Ovary (tissue), 3 donors: ENCODE results near the gene ABHD4.

Experiments used
- POLR2A ChIP-seq: fragments of 450-650 bp; IDR thresholded peaks from one replicate; pipeline ENCODE4 v1.6.1; 2017; ENCODE audit warnings: antibody characterized with exemption, mild to moderate bottlenecking, moderate library complexity
- TF ChIP-seq, protein P1 (sequence below), 3 donors: fragments of 450-650 bp in 2 of 3; fragments of 200-600 bp in 1 of 3; IDR thresholded peaks; one replicate each; pipeline versions ENCODE4 v1.5.1 to v1.8.0; 2016 to 2022; ENCODE audit warnings: antibody characterized with exemption in 3 of 3, mild to moderate bottlenecking in 1 of 3
- donor health status: DM: no; HTN: no; CAD: no.

DNA sequence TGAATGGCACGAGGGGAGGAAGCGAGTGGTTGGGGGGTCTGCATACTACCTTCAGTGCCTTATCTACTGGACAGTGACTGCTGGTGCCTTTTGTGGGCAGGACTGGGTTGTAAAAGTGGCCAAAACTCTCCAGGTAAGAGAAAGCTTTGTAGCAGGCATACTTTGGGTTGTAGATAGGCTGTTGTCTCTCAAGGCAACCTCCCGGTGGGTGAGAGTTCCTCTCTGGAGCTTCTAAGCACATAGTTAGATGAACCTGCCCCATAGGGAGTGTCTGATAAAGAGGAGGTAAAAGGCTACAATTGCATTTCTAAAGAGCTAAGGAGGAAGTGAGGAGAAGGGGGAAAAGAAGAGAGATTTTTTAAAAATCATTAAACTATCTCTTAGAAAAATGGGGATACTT is 4.9 kb upstream of the ABHD4 start:
- TF ChIP-seq POLR2A, result no peak
- TF ChIP-seq, protein P1, sequence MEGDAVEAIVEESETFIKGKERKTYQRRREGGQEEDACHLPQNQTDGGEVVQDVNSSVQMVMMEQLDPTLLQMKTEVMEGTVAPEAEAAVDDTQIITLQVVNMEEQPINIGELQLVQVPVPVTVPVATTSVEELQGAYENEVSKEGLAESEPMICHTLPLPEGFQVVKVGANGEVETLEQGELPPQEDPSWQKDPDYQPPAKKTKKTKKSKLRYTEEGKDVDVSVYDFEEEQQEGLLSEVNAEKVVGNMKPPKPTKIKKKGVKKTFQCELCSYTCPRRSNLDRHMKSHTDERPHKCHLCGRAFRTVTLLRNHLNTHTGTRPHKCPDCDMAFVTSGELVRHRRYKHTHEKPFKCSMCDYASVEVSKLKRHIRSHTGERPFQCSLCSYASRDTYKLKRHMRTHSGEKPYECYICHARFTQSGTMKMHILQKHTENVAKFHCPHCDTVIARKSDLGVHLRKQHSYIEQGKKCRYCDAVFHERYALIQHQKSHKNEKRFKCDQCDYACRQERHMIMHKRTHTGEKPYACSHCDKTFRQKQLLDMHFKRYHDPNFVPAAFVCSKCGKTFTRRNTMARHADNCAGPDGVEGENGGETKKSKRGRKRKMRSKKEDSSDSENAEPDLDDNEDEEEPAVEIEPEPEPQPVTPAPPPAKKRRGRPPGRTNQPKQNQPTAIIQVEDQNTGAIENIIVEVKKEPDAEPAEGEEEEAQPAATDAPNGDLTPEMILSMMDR (IDR thresholded peaks at IDR 0.05), result no peak
